HepG2 (cell line): ENCODE measurements around the gene FAM111B. TPM values are rescaled to one million over a fixed set of nuclear protein-coding genes. Genes with fewer than 3 reads are reported as not detected.

Source experiments
- ATAC-seq: fragments of 200-7000 bp; cut with Tn5 transposase; 3 replicates; pipeline ENCODE4 v1.9.1; 2020; ENCODE audit warnings: mild to moderate bottlenecking, moderate library complexity
- BruUV-seq: library from RNA; stranded (reverse); fragments of 400-500 nt; replicated peaks from 2 replicates; lab custom pipeline; 2021; lab: Mats Ljungman, UMichigan
- CTCF ChIA-PET: fragments of 300-600 bp; formaldehyde crosslinking; extraction: SDS; loops from one replicate; lab custom pipeline; 2021; ENCODE audit warnings: low total read pairs, inconsistent platforms, low intra/inter-chr PET ratio; lab: Yijun Ruan, JAX
- POLR2A ChIA-PET: fragments of 350-600 bp; sonication (Branson Sonifier 250); formaldehyde crosslinking; loops from one replicate; lab custom pipeline; 2020; ENCODE audit warnings: antibody characterized with exemption, inconsistent platforms; lab: Yijun Ruan, JAX
- DNase-seq: peaks from one replicate; pipeline ENCODE4 v3.0.0-alpha.2; 2015; ENCODE audit warnings: low spot score
- FAIRE-seq: peaks from 3 replicates; lab custom pipeline; 2011; peaks lifted over from hg19 to GRCh38; lab: Jason Lieb, UNC
- H2AFZ ChIP-seq: one replicate; pipeline ENCODE4 v1.6.1; 2011; ENCODE audit warnings: low read length, inconsistent platforms
- H3K27ac ChIP-seq: fragments of 300-600 bp; 3 replicates; pipeline ENCODE4 v1.8.0; 2011; ENCODE audit warnings: mixed run types, mild to moderate bottlenecking, mixed read lengths, low read length, inconsistent platforms; ENCODE audit not compliant: insufficient read depth; ENCODE audit errors: extremely low read length
- H3K27me3 ChIP-seq, 2 experiments: fragments of 200-600 bp in 1 of 2; 2 replicates in 1 of 2; 3 replicates in 1 of 2; pipeline versions ENCODE4 v1.6.0 to v1.8.0; 2011; ENCODE audit warnings: low read length in 2 of 2, mild to moderate bottlenecking in 2 of 2, moderate library complexity in 2 of 2, inconsistent platforms in 1 of 2; ENCODE audit not compliant: insufficient read depth in 2 of 2, control insufficient read depth in 1 of 2
- H3K36me3 ChIP-seq, 2 experiments: fragments of 200-600 bp in 1 of 2; replicated peaks in 1 of 2; 2 replicates in 1 of 2; 3 replicates in 1 of 2; pipeline versions ENCODE4 v1.5.1 to v1.8.0; 2011; ENCODE audit warnings: low read length in 2 of 2, inconsistent platforms in 1 of 2; ENCODE audit not compliant: insufficient read depth in 2 of 2, control insufficient read depth in 1 of 2
- H3K4me1 ChIP-seq: 2 replicates; pipeline ENCODE4 v1.5.1; 2012; ENCODE audit warnings: low read length, inconsistent platforms; ENCODE audit not compliant: insufficient read depth
- H3K4me2 ChIP-seq: 2 replicates; pipeline ENCODE4 v1.6.0; 2011; ENCODE audit warnings: low read depth, low read length, inconsistent platforms
- H3K4me3 ChIP-seq, 3 experiments: fragments of 200-600 bp in 1 of 3; sonication (generic), shearing (Covaris generic) in 1 of 3; replicated peaks in 1 of 3; 2 replicates each; pipeline ENCODE4 v1.5.1; 2011 to 2016; ENCODE audit warnings: low read length in 3 of 3, inconsistent platforms in 2 of 3, low read depth in 2 of 3, mild to moderate bottlenecking in 2 of 3, control low read depth in 1 of 3, mixed read lengths in 1 of 3; ENCODE audit not compliant: insufficient read depth in 1 of 3
- H3K79me2 ChIP-seq: one replicate; pipeline ENCODE4 v1.6.1; 2011; ENCODE audit warnings: low read length, inconsistent platforms; ENCODE audit not compliant: insufficient read depth
- H3K9ac ChIP-seq: 2 replicates; pipeline ENCODE4 v1.6.0; 2011; ENCODE audit warnings: mild to moderate bottlenecking, low read depth, low read length, inconsistent platforms; ENCODE audit not compliant: insufficient read depth
- H3K9me3 ChIP-seq: 2 replicates; pipeline ENCODE4 v1.5.1; 2012; ENCODE audit warnings: mild to moderate bottlenecking, low read length
- H4K20me1 ChIP-seq: 2 replicates; pipeline ENCODE4 v1.6.0; 2011; ENCODE audit warnings: inconsistent platforms, mild to moderate bottlenecking, low read length, moderate library complexity; ENCODE audit not compliant: insufficient read depth
- DNMT3B ChIP-seq: conservative IDR thresholded peaks from 2 replicates; pipeline ENCODE4 v1.6.1; 2016; ENCODE audit warnings: missing biosample characterization, control low read depth
- ELF3 ChIP-seq: IDR thresholded peaks from 2 replicates; pipeline ENCODE4 v1.6.1; 2016; ENCODE audit warnings: missing genetic modification reagents, missing compliant biosample characterization
- HNRNPK ChIP-seq: fragments of 200-400 bp; formaldehyde crosslinking; IDR thresholded peaks from 2 replicates; pipeline ENCODE4 v1.6.1; 2018; ENCODE audit warnings: low read length, low read depth, moderate library complexity, mild to moderate bottlenecking; ENCODE audit not compliant: poor library complexity, severe bottlenecking
- HOXD1 ChIP-seq: sonication (generic); formaldehyde crosslinking; IDR thresholded peaks from 2 replicates; pipeline ENCODE4 v1.5.0; 2020; ENCODE audit warnings: missing genetic modification reagents
- POLR2G ChIP-seq: fragments of 200-400 bp; formaldehyde crosslinking; IDR thresholded peaks from 2 replicates; pipeline ENCODE4 v1.6.1; 2018; ENCODE audit warnings: mild to moderate bottlenecking, low read depth, low read length, moderate library complexity
- PRDM10 ChIP-seq: sonication (generic); formaldehyde crosslinking; IDR thresholded peaks from 2 replicates; pipeline ENCODE4 v1.4.0; 2020; ENCODE audit warnings: low read depth, missing genetic modification reagents
- SKI ChIP-seq: fragments of 450-650 bp; IDR thresholded peaks from one replicate; pipeline ENCODE4 v1.6.1; 2018; ENCODE audit warnings: mild to moderate bottlenecking; ENCODE audit not compliant: partially characterized antibody
- SMAD3 ChIP-seq: sonication (generic); formaldehyde crosslinking; IDR thresholded peaks from 2 replicates; pipeline ENCODE4 v1.4.0; 2020; ENCODE audit warnings: missing genetic modification reagents
- TBX2 ChIP-seq: sonication (generic); formaldehyde crosslinking; IDR thresholded peaks from 2 replicates; pipeline ENCODE4 v1.5.0; 2020; ENCODE audit warnings: missing genetic modification reagents, mild to moderate bottlenecking, borderline replicate concordance
- ZNF138 ChIP-seq: sonication (generic); formaldehyde crosslinking; IDR thresholded peaks from 2 replicates; pipeline ENCODE4 v1.5.0; 2020; ENCODE audit warnings: mild to moderate bottlenecking, low read depth, missing genetic modification reagents
- ZNF224 ChIP-seq: sonication (generic); formaldehyde crosslinking; IDR thresholded peaks from 2 replicates; pipeline ENCODE4 v1.5.0; 2020; ENCODE audit warnings: mild to moderate bottlenecking, missing genetic modification reagents
- ZNF230 ChIP-seq: sonication (generic); formaldehyde crosslinking; IDR thresholded peaks from 2 replicates; pipeline ENCODE4 v1.4.0; 2020; ENCODE audit warnings: mild to moderate bottlenecking, missing genetic modification reagents
- ZNF670 ChIP-seq: sonication (generic); formaldehyde crosslinking; IDR thresholded peaks from 2 replicates; pipeline ENCODE4 v1.8.0; 2022; ENCODE audit warnings: mild to moderate bottlenecking, missing genetic modification reagents, borderline replicate concordance
- ZNF777 ChIP-seq: sonication (generic); formaldehyde crosslinking; IDR thresholded peaks from 2 replicates; pipeline ENCODE4 v1.4.0; 2020; ENCODE audit warnings: missing genetic modification reagents
- WGBS: methylation state at CpG from one replicate; pipeline ENCODE4 v1.1.6; 2017; ENCODE audit warnings: low lambda C conversion rate; 5-methylcytosine and 5-hydroxymethylcytosine counted together
- in situ Hi-C: cut with HindIII; loops from 2 replicates; pipeline ENCODE4 v1.10.0; 2017; ENCODE audit warnings: low pct_unique_long_range_greater_than_20kb; ENCODE audit not compliant: extremely low pct_ligation_motif_present
- intact Hi-C: fragments of 100-400 bp; cut with micrococcal nuclease; formaldehyde crosslinking; loops from one replicate; pipeline ENCODE4 v1.10.0; 2022; ENCODE audit not compliant: unreplicated experiment
- polyA plus RNA-seq, 8 experiments: library from polyadenylated mRNA; depleted of rRNA in 3 of 8; stranded (reverse) in 7 of 8; unstranded in 1 of 8; fragments of >200 nt; fragmentation: Illumina TruSeq in 4 of 8; extraction: Trizol in 4 of 8; gene quantifications; 2 replicates each; pipeline versions ENCODE4 v1.2.1 to v1.2.3, GENCODE V29; 2011 to 2016; ENCODE audit warnings: low read depth in 4 of 8, missing spikeins in 1 of 8, mixed read lengths in 1 of 8; ENCODE audit not compliant: insufficient read depth in 1 of 8
- total RNA-seq, 5 experiments: library from RNA; depleted of rRNA; stranded (reverse); fragments of >200 nt; fragmentation: Illumina TruSeq; extraction: Trizol; gene quantifications; 2 replicates each; pipeline ENCODE4 v1.2.3, GENCODE V29; 2016; ENCODE audit warnings: low read depth in 1 of 5
- TF ChIP-seq, protein P1 (sequence below): sonication (generic); formaldehyde crosslinking; IDR thresholded peaks from 2 replicates; pipeline ENCODE4 v1.4.0; 2020; ENCODE audit warnings: mild to moderate bottlenecking, low read depth, missing genetic modification reagents

The FAM111B gene
- total and polyA plus RNA-seq, 2 of the 13 experiments (the other 11 are each of a cell fraction or from before 2014, with no cell fraction given): 1.6 to 28.2 TPM

DNA sequence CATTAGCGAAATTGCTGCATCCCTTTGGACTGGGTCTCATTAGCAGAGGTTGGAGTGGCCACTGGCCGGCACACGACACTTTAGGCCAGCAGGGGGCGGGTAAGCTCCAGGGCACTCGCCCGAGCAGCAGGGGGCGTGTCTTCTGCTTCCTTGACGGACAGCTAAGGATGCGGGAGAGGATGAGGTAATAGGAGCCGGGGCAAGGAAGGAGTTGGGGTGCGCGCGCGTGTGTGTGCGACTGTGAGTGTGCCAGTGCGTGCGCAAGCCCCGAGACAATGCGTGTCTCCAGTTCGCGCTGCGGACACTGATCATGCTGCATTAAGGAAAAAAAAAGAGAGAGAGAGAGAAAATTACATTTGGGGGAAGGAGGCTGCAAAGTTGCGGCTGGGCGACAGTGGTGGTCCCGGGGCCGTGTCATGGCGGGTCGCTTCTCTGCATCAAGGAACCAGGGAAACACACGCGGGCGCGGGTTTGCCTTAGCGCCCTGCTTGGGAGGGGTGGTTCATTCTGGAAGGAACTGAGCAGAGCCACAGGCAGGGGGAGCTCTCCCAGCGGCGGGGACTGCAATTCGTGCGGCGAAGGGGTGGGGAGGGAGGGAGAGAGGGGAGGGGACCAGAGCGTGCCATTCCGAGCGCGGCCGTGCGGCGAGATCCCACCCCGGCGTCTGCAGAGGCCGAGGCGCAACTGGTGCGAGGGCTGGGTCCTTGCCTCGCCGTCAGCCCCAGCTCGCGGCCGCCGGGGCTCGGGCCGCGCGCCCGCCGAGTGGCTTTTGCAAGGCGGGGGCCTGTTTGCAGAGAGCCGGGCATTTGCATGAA, 64.7 kb downstream of the FAM111B start, which contains the start of gene DTX4:
DTX4 (plus strand) TSS at position 625 of the 815 bp plus-strand sequence. CDS start 464 bp downstream, outside the sequence.
- Histone ChIP-seq H3K9ac (peak within 1 kb of the TSS; percentile 25; the same call in 1 of the 2 replicates), H4K20me1 (0 out of 2 replicates have a peak, but pooled peaks cover 3% of the 10 kb centered on the region), H3K27me3 (no peaks in the 10 kb centered on the region; a peak in 1 of 5 replicates), H3K4me3 (peak within 1 kb of the TSS; percentile 67 to 80 (median 68)), H3K4me2 (peak within 1 kb of the TSS; percentile 100), H3K4me1 (peaks cover 41% of the 10 kb centered on the region), H2AFZ (no peak within 1 kb of the TSS), H3K36me3 (no peaks in the 10 kb centered on the region), H3K9me3 (no peaks in the 10 kb centered on the region), H3K79me2 (no peaks in the 10 kb centered on the region), H3K27ac (no peak within 1 kb of the TSS)
- in situ Hi-C loops: loop anchor here (5.0 to 10.0 kb wide), 2 partner anchors 36 to 113 kb away; no protein-coding TSS in a partner anchor
- intact Hi-C loops: loop anchor here (1.0 kb wide), 5 partner anchors 15 to 259 kb away; no protein-coding TSS in a partner anchor
- ChIA-PET CTCF (interaction anchor here (1.6 to 3.7 kb wide), 7 partner anchors 11 to 258 kb away, joined by 3 to 77 read pairs (median 16); no protein-coding TSS in a partner anchor), POLR2A (interaction anchor here (0.5 to 4.4 kb wide), 6 partner anchors 10 to 497 kb away, joined by 3 to 46 read pairs (median 4); partner anchors contain the start of genes FAM111A and PATL1)
- BruUV-seq: no TSS peak
- ATAC-seq: peak; percentile 76
- under 1% methylated on average over 32 of the region's 64 CpGs for WGBS
- FAIRE-seq: peak; percentile 28
- peak; percentile 81 for DNase-seq
- TF ChIP-seq SKI (no peak), PRDM10 (no peak), DNMT3B (CRISPR knock-in tag) (no peak), HOXD1 (CRISPR knock-in tag) (0 out of 2 replicates have a peak, but pooled peaks have one; percentile 18), HNRNPK (peak; percentile 85), ELF3 (CRISPR knock-in tag) (peak; percentile 26), ZNF224 (0 out of 2 replicates have a peak, but pooled peaks have one; percentile 38), ZNF138 (CRISPR knock-in tag) (0 out of 2 replicates have a peak, but pooled peaks have one; percentile 14), ZNF230 (0 out of 2 replicates have a peak, but pooled peaks have one; percentile 22), TBX2 (CRISPR knock-in tag) (peak; percentile 17; the same call in 1 of the 2 replicates), ZNF670 (CRISPR knock-in tag) (no peak), SMAD3 (CRISPR knock-in tag) (0 out of 2 replicates have a peak, but pooled peaks have one; percentile 42), POLR2G (no peak), ZNF777 (CRISPR knock-in tag) (peak; percentile 82)
- TF ChIP-seq, protein P1, sequence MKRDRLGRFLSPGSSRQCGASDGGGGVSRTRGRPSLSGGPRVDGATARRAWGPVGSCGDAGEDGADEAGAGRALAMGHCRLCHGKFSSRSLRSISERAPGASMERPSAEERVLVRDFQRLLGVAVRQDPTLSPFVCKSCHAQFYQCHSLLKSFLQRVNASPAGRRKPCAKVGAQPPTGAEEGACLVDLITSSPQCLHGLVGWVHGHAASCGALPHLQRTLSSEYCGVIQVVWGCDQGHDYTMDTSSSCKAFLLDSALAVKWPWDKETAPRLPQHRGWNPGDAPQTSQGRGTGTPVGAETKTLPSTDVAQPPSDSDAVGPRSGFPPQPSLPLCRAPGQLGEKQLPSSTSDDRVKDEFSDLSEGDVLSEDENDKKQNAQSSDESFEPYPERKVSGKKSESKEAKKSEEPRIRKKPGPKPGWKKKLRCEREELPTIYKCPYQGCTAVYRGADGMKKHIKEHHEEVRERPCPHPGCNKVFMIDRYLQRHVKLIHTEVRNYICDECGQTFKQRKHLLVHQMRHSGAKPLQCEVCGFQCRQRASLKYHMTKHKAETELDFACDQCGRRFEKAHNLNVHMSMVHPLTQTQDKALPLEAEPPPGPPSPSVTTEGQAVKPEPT (CRISPR knock-in tag): 0 out of 2 replicates have a peak, but pooled peaks have one; percentile 59
